OCI-LY7 (cell line): Measurements from ENCODE around the gene PHACTR4. TPM values are rescaled to one million over a fixed set of nuclear protein-coding genes. Genes with fewer than 3 reads are reported as not detected.
"Not testable (repeated sequence)": the region's sequence is repeated elsewhere in the genome, so short reads cannot be mapped to it uniquely, and the experiment has no call there.

ENCODE experiments used
- BruUV-seq: library from RNA; stranded (reverse); fragments of 400-500 nt; replicated peaks from 2 replicates; lab custom pipeline; 2021; lab: Mats Ljungman, UMichigan
- CTCF ChIA-PET: fragments of 300-600 bp; sonication (Branson Sonifier 250); formaldehyde crosslinking; loops from one replicate; lab custom pipeline; 2022; ENCODE audit warnings: antibody characterized with exemption; ENCODE audit not compliant: unreplicated experiment; lab: Charles Lee
- POLR2A ChIA-PET: fragments of 300-600 bp; sonication (Branson Sonifier 250); formaldehyde crosslinking; loops from one replicate; lab custom pipeline; 2022; ENCODE audit warnings: antibody characterized with exemption; lab: Charles Lee
- DNase-seq: peaks from one replicate; pipeline ENCODE4 v3.0.0-alpha.2; 2015; ENCODE audit warnings: low spot score
- H2AFZ ChIP-seq: fragments of 200-600 bp; sonication (generic), shearing (Covaris generic); 2 replicates; pipeline ENCODE4 v1.6.1; 2014; ENCODE audit warnings: mild to moderate bottlenecking, antibody characterized with exemption, low read length, moderate library complexity
- H3K27ac ChIP-seq: fragments of 200-600 bp; sonication (generic); 2 replicates; pipeline ENCODE4 v1.5.1; 2014; ENCODE audit warnings: mixed run types, low read depth, mild to moderate bottlenecking, moderate library complexity, low read length, inconsistent platforms; ENCODE audit not compliant: poor library complexity, severe bottlenecking
- H3K36me3 ChIP-seq: fragments of 200-600 bp; sonication (generic); 2 replicates; pipeline ENCODE4 v1.6.1; 2014; ENCODE audit warnings: mild to moderate bottlenecking, antibody characterized with exemption, low read length, moderate library complexity, mixed read lengths; ENCODE audit not compliant: insufficient read depth
- H3K4me1 ChIP-seq: fragments of 200-600 bp; sonication (generic); 2 replicates; pipeline ENCODE4 v1.5.1; 2014; ENCODE audit warnings: mild to moderate bottlenecking, low read length; ENCODE audit not compliant: insufficient read depth, poor library complexity, severe bottlenecking
- H3K4me2 ChIP-seq: fragments of 200-600 bp; sonication (generic); 2 replicates; pipeline ENCODE4 v1.6.1; 2014; ENCODE audit warnings: mild to moderate bottlenecking, low read length
- H3K4me3 ChIP-seq: fragments of 200-600 bp; sonication (generic); 2 replicates; pipeline ENCODE4 v1.5.1; 2014; ENCODE audit warnings: mild to moderate bottlenecking, low read depth, low read length; ENCODE audit not compliant: poor library complexity, severe bottlenecking
- H3K79me2 ChIP-seq: fragments of 200-600 bp; sonication (generic); 2 replicates; pipeline ENCODE4 v1.6.1; 2016; ENCODE audit warnings: low read depth, mild to moderate bottlenecking, low read length, moderate library complexity, mixed read lengths; ENCODE audit not compliant: insufficient read depth
- H3K9me2 ChIP-seq: fragments of 200-600 bp; sonication (generic); 2 replicates; pipeline ENCODE4 v1.6.1; 2016; ENCODE audit warnings: mild to moderate bottlenecking, low read length, mixed read lengths; ENCODE audit not compliant: insufficient read depth
- H3K9me3 ChIP-seq: fragments of 200-600 bp; sonication (generic); 2 replicates; pipeline ENCODE4 v1.6.1; 2014; ENCODE audit warnings: mild to moderate bottlenecking, mixed run types, low read length, mixed read lengths
- H4K20me1 ChIP-seq: fragments of 200-600 bp; sonication (generic); 2 replicates; pipeline ENCODE4 v1.6.1; 2014; ENCODE audit warnings: mild to moderate bottlenecking, antibody characterized with exemption, low read length, moderate library complexity, mixed read lengths; ENCODE audit not compliant: insufficient read depth
- CTCF ChIP-seq: fragments of 200-600 bp; sonication (generic); conservative IDR thresholded peaks from 2 replicates; pipeline ENCODE4 v1.5.1; 2014; ENCODE audit warnings: mild to moderate bottlenecking, antibody characterized with exemption, low read length, moderate library complexity, mixed read lengths
- EZH2phosphoT487 ChIP-seq: fragments of 200-600 bp; sonication (generic); IDR thresholded peaks from 2 replicates; pipeline ENCODE4 v1.6.1; 2018; ENCODE audit warnings: low read depth, borderline replicate concordance, mild to moderate bottlenecking, mixed run types, antibody characterized with exemption, low read length, moderate library complexity, mixed read lengths
- intact Hi-C: fragments of 100-400 bp; cut with micrococcal nuclease; formaldehyde crosslinking; loops from one replicate; pipeline ENCODE4 v1.10.0; 2022; ENCODE audit not compliant: unreplicated experiment
- total RNA-seq, 2 experiments: library from RNA; depleted of rRNA in 1 of 2; stranded (reverse); fragments of >200 nt in 1 of 2; shearing (Covaris generic) in 1 of 2; gene quantifications; 2 replicates each; pipeline ENCODE4 v1.2.3, GENCODE V29; 2014 to 2022

Gene PHACTR4
- total RNA-seq, 2 experiments from 2014 or later, result 17.8 to 44.9 TPM

- H2AFZ ChIP-seq, result no peak overlapping the region
- H3K4me1 ChIP-seq, result peaks cover 47% of the 10 kb centered on the region
- ChIA-PET CTCF (no interaction called here), POLR2A (interaction anchor here (0.5 to 0.7 kb wide), 3 partner anchors 13 to 64 kb away, joined by 3 to 5 read pairs (median 4); no protein-coding TSS in a partner anchor)
- peak overlapping the region; percentile 16 for H3K27ac ChIP-seq
- no TSS peak for BruUV-seq
- H3K9me2 ChIP-seq, result no peaks in the 10 kb centered on the region
- H3K4me3 ChIP-seq, result no peak overlapping the region
- H3K79me2 ChIP-seq, result peaks cover 79% of the 10 kb centered on the region
- H3K36me3 ChIP-seq, result peaks cover 63% of the 10 kb centered on the region
- TF ChIP-seq EZH2phosphoT487 (no peak), CTCF (no peak)
- DNase-seq, result no peak
- no peaks in the 10 kb centered on the region for H3K9me3 ChIP-seq
- H3K4me2 ChIP-seq, result peak overlapping the region; percentile 48
- H4K20me1 ChIP-seq, result no peaks in the 10 kb centered on the region
- intact Hi-C loops, result no loop called here
These were observed 152.1 kb downstream of the PHACTR4 start for GRCh38 chr1:28521502-28522164.

DNA sequence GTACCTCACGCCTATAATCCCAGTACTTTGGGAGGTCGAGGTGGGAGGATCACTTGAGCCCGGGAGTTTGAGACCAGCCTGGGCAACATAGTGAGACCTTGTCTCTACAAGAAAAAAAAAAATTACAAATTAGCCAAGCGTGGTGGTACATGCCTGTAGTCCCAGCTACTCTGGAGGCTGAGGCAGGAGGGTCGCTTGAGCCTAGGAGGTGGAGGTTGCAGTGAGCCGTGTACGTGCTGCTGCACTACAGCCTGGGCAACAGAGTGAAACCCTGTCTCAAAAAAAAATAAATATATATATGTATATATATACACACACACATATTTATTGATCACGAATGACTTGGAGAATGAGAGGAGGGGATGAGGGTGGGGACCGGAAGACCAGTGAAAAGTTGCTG is 153.0 kb downstream of the PHACTR4 start:
- H4K20me1 ChIP-seq, H3K27ac ChIP-seq, CTCF ChIA-PET, DNase-seq, H2AFZ ChIP-seq, H3K9me2 ChIP-seq, BruUV-seq, H3K9me3 ChIP-seq, intact Hi-C loops, H3K4me2 ChIP-seq, POLR2A ChIA-PET, H3K4me3 ChIP-seq: not testable (repeated sequence)
- Histone ChIP-seq H3K79me2 (peaks cover 88% of the 10 kb centered on the region), H3K4me1 (peaks cover 38% of the 10 kb centered on the region), H3K36me3 (peaks cover 72% of the 10 kb centered on the region)

DNA sequence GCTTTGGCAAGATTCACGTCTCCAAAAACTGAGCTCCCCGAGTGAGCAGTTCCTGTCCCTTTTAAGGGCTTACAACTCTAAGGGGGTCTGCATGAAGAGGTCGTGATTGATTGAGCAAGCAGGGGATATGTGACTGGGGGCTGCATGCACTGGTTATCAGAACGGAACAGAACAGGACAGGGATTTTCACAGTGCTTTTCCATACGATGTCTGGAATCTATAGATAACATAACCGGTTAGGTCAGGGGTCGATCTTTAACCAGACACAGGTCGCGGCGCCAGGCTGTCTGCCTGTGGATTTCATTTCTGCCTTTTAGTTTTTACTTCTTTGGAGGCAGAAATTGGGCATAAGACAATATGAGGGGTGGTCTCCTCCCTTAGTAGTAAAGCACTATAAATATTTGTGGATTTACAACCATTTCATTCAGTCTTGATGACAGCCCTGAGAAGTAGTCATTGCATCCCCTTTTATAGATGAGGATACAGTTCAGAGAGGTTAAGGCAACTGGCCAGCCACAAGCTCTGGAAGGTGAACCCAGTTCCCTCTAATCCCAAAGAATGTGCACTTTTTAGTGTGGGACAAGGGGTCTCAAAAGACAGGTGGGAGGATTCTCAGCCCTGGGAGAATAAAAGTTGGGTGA is 155.6 kb downstream of the PHACTR4 start:
- H3K36me3 ChIP-seq, result peaks cover 82% of the 10 kb centered on the region
- CTCF ChIA-PET, result not testable (repeated sequence)
- peaks cover 94% of the 10 kb centered on the region for H3K79me2 ChIP-seq

More for the DNA sequence above, 155.6 kb downstream of the PHACTR4 start:
- POLR2A ChIA-PET, BruUV-seq, H3K27ac ChIP-seq, intact Hi-C loops, H2AFZ ChIP-seq, H3K4me3 ChIP-seq, H3K9me3 ChIP-seq, H3K9me2 ChIP-seq, H4K20me1 ChIP-seq, DNase-seq, H3K4me2 ChIP-seq: not testable (repeated sequence)
- H3K4me1 ChIP-seq, result peaks cover 20% of the 10 kb centered on the region
